CMK (cell line): ENCODE measurements around the gene ZNF69.
"Not testable (repeated sequence)": the region's sequence is repeated elsewhere in the genome, so short reads cannot be mapped to it uniquely, and the experiment has no call there.

Experiments
- DNase-seq: peaks from one replicate; pipeline ENCODE4 v3.0.0-alpha.2; 2010; ENCODE audit warnings: low read depth

Gene ZNF69

DNA sequence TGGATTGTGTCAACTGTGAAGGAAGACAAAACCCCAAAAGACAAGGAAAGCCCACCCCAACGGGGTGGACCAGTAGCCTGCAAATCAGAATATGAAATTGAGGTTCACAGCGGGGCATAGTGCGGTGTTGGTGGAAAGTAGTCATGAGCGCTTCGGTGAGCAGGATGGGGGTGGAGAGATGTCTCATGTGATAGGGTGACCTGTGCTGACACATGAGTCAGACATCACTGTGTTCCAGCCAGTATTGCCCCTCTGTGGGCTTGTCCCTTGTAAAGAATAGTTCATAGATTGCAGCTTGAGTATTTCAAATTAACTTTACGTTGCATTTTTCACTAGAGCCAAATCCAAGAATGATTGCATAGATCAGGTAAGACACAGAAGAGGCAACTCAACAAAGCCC lies 7.3 kb downstream of the ZNF69 start:
- DNase-seq: no peak

DNA sequence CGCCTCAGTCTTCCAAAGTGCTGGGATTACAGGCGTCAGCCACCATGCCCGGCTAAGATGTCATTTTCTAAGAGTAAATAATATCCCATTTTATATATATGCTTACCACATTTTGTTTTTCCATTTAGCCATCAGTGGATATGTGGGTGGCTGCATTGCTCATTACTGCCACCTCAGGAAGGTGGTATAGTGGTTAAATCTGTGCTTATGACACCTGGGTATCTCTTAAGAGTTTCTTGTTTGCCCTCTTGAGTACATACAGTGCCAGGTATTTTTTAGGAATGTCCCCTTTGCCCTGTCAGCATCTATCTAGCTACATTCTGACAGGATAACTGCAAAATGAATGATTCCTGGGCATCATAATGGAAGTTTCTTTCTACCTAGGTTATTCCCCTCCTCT lies 14.6 kb downstream of the ZNF69 start:
- DNase-seq: no peak

DNA sequence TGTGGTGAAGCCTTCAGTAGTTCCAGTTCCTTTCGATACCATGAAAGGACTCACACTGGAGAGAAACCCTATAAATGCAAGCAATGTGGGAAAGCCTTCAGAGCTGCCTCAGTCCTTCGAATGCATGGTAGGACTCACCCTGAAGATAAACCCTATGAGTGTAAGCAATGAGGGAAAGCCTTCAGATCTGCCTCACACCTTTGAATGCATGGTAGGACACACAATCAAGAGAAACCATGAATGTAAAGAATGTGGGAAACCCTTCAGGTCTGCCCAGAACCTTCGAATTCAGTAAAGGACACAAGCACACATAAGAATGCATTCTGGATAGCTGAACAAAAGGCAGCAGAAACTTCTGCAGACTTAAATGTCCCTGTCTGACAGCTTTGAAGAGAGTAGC lies 18.3 kb downstream of the ZNF69 start:
- DNase-seq: no peak

DNA sequence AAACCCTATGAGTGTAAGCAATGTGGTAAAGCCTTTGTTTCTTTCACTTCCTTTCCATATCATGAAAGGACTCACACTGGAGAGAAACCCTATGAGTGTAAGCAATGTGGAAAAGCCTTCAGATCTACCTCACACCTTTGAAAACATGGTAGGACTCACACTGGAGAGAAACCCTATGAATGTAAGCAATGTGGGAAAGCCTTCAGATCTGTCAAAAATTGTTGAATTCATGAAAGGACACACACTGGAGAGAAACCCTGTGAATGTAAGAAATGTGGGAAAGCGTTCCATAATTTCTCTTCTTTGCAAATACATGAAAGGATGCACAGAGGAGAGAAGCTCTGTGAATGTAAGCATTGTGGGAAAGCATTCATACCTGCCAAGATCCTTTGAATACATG lies 24.4 kb downstream of the ZNF69 start:
- DNase-seq: not testable (repeated sequence)

DNA sequence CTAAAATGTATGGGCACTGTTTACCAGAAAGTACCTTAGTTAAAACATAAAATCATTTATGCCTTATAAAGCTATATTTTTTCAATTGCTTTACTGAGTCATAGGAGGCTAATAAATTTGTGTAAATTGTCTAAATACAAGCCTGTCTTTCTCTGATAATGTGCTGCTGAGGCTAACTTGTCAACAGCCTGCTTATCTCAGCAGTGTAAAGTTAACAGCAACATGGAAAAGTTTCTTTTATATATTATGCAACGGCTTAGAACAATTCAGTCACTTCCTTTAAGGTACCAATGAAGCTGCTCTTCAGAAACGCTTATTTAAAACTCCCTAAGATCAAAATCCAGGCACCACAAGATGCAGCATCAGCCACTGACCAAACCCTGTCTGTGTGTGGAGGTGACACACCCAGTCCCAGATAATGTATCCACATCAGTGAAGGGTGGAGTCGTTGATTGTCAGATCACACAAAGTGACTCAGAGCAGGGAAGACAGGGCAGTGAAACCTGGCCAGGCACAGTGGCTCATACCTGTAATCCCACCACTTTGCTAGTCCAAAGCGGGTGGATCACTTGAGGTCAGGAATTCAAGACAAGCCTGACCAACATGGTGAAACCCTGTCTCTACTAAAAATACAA lies 27.0 kb downstream of the ZNF69 start:
- DNase-seq: not testable (repeated sequence)

DNA sequence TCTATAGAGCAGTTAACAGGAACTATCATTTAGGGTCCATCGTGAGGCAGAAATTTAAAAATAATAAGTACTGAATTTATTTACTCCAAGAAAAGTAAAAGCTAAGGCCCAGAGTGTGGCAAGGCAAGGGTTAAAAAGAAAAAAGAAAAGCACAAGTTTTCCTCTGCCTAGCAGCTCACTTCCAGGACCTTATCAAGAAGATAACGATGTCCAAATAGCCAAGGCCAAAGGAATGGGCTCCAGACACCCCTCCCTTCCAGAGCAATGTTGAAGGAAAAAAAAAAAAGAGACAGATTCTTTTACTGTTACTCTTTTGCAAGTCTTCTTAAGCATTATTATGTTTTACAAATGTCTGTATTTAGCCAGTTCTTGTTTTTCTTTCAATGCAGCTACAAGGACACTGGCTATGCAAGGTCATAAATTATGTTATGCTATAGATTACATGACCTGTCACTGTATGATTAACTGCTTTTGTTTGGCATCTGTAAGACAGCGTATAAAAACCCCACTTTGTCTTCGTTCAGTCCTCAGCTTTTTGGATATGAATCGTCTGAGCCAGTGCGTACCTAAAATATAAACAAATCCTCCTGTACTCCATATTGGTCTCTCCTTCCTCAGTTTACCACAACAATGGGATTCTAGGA lies 34.4 kb downstream of the ZNF69 start:
- DNase-seq: no peak

DNA sequence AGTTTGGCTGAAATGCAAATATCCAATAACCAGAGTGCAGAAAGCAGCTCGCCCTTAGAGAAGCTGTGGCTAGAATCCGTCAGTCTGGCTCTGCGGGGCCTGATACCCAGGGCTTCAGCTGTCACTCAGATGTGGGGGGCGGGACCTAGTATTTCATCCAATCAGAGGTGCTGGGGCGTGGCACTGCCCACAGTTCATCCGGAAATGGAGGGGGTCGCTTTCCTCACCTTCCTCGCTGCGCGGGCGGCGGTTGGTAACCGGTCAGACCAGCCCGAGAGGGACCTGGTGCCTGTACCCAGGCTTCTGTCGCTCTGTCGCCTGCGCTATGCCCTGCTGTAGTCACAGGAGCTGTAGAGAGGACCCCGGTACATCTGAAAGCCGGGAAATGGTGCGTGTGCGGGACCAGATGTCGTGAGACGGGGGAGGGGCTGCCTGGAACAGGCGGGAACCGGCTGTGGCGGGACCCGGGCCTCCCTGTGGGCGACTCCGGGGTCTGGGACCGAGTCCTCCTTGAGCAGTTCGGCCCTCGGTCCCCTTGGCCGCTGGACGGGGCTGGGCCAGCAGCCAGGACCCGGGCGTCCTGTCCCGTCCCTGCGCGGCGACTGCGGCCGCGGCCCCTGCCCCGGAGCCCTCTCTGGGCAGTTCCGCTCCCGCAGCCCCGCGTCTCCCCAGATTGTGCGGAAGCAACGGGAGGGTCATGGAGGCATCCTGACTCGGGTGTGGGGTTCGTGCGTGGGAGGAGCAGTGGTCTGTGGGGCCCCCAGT lies 37.5 kb downstream of the ZNF69 start, which contains the start of gene ZNF700:
ZNF700 (plus strand) TSS at position 222 of the 765 bp plus-strand sequence; CDS start at position 326, 104 bp downstream.
- DNase-seq: peak; percentile 90

DNA sequence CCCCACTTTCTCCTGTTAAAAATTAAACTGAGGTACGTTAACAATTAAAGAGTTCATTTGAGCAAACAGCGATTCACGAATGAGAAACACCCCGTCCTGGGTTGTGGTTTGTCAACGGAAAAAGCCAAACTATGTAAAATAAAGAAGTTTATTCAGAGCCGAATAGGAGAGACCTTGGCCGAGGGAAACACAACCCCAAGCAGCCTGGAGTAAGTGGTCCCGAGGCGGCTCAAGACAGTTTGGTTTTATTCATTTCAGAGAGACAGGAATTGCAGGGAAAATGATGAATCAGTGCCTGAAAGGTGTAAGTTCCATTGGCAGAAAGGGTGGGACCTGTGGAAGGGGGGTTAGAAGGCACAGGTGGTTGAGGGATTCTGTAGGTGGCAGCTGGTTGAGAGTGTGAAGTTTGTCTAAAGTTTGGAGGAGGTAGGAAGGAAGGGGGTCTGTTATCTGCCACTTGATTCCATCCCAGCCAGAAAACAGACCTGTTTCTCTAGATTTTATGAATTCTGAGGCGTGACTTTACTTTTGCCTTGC lies 38.1 kb downstream of the ZNF69 start:
- not testable (repeated sequence) for DNase-seq

DNA sequence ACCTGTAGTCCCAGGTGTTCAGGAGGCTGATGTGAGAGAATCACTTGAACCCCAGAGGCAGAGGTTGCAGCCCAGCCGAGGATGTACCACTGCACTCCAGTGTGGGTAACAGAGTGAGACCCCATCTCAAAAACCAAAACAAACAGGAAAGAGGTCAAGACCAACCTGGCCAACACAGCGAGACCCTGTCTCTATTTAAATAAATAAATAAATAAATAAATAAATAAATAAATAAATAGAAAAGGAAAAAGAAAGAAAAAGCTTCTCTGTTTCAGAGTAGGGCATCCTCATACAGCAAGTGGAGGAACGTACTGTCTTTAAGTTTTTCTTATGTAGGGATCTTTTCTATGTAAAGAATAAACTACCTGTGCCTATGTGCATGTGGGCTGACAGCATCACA lies 39.6 kb downstream of the ZNF69 start:
- no peak for DNase-seq

DNA sequence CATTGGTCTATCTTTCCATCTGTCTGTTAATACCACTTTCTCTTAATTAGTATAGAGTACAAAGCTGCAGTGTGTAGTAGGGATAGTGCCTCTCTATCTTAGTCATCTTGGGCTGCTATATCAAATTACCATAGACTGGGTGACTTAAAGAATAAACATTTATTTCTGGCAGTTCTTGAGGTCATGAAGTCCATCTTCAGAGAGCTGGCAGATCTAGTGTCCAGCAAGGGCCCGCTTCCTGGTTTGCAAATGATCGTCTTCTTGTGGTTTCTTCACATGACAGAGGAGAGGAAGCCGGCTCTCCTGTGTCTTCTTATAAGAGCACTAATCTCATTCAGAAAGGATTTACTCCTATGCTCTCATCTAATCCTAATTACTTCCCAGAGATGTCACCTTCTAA lies 43.5 kb downstream of the ZNF69 start:
- DNase-seq: peak; percentile 20

DNA sequence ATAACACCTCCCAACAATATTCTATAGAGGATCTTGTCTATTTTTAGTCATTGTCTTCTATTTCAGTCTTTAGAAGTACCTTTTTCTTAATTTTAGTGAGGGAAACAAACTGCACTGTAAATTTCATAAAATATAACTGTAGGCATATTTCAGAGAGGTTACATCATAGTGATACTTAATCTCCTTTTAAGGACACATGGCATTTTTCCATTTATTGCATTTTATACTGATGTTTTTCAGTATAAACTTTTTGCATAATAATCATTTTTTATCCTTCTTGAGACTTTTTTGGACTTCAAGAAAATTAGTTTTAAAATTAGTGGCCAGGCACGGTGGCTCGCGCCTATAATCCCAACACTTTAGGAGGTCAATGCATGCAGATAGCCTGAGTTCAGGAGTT lies 43.9 kb downstream of the ZNF69 start:
- no peak for DNase-seq

DNA sequence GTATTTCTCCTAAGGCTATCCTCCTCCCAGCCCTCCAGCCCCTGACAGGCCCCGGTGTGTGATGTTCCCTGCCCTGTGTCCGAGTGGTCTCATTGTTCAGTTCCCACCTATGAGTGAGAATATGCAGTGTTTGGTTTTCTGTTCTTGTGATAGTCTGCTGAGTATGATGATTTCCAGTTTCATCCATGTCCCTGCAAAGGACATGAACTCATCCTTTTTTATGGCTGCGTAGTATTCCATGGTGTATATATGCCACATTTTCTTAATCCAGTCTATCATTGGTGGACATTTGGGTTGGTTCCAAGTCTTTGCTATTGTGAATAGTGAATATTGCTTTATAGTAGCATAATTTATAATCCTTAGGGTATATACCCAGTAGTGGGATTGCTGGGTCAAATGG lies 48.2 kb downstream of the ZNF69 start:
- DNase-seq: not testable (repeated sequence)

DNA sequence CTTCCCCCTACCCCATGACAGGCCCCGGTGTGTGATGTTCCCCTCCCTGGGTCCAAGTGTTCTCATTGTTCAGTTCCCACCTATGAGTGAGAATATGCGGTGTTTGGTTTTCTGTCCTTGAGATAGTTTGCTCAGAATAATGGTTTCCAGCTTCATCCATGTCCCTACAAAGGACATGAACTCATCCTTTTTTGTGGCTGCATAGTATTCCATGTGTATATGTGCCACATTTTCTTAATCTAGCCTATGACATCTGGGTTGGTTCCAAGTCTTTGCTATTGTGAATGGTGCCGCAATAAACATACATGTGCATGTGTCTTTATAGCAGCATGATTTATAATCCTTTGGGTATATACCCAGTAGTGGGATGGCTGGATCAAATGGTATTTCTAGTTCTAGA lies 50.8 kb downstream of the ZNF69 start:
- DNase-seq: not testable (repeated sequence)

DNA sequence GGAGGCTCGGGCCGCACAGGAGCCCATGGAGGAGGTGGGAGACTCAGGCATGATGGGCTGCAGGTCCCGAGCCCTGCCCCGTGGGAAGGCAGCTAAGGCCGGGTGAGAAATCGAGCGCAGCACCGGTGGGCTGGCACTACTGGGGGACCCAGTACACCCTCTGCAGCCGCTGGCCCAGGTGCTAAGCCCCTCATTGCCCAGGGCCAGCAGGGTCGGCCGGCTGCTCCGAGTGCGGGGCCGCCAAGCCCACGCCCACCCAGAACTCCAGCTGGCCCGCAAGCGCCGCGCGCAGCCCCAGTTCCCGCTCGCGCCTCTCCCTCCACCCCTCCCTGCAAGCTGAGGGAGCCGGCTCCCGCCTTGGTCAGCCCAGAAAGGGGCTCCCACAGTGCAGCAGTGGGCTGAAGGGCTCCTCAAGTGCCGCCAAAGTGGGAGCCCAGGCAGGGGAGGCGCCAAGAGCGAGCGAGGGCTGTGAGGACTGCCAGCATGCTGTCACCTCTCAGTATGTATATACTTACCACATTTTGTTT lies 53.8 kb downstream of the ZNF69 start:
- not testable (repeated sequence) for DNase-seq

DNA sequence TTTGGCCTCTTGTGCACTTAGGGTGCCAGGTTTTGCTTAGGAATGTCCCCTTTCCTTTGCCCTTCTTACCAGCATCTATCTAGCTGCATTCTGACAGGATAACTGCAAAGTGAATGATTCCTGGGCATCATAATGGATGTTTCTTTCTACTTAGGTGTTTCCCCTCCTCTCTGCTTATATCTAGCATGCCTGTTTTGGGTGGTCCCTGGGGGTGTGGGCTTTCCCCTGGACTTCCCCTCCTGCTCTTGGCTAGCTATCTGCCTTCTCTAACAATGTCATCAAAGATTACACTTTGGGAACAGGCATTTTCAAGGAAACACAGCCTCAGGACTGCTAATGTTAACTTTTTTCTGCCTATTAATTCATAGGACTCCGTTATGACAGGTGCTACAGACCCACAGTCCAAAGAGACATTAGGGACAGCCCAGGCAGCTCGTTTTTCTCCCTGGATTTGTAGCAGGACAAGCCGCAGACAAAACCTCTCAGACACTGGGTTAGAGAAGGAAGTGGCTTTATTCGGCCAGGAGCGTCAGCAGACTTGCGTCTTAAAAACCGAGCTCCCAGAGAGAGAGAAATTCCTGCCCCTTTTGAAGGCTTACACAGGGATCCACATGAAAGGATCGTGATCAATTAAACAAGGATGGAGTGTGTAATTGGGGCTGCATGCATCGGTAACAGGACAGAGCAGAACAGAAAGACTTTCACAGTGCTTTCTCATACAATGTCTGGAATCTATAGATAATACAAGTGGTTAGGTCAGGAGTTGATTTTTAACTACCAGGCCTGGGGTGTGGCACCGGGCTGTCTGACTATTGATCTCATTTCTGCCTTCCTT lies 54.6 kb downstream of the ZNF69 start:
- no peak for DNase-seq

DNA sequence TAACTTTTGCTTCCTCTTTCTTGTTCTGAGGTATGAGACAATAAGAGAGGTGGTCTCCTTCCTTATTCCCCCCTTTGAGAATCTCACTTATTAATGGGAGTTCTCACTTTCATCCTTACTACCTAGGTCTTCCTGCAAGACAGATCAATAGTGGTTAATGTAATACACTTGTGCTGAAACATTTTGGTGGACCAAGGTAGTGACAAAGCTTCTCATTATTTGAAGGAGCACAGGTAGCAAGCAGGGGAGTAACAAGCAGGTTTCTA lies 55.2 kb downstream of the ZNF69 start:
- peak; percentile 29 for DNase-seq

DNA sequence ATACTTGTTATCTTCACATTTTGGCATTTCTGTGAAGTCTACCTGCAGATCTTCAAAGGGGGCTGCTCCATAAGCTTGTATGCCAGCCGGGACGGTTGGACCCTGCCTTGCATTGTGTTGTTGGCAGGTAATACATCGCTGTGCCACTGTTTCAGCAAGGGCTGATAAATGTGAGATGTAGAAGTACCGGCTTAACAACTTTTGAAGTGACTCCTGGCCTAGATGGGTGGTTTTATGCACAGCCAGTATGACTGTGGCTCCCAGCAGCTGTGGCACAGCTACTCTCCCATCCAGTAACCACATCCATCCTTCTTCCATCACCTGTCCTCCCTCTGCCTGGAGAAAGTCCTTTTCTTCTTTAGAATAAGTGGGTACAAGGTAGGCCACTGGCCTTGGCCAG lies 57.1 kb downstream of the ZNF69 start:
- DNase-seq: no peak

DNA sequence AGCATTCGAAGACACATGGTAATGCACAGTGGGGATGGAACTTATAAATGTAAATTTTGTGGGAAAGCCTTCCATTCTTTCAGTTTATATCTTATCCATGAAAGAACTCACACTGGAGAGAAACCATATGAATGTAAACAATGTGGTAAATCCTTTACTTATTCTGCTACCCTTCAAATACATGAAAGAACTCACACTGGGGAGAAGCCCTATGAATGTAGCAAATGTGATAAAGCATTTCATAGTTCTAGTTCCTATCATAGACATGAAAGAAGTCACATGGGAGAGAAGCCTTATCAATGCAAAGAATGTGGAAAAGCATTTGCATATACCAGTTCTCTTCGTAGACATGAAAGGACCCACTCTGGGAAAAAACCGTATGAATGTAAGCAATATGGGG lies 61.1 kb downstream of the ZNF69 start:
- no peak for DNase-seq

DNA sequence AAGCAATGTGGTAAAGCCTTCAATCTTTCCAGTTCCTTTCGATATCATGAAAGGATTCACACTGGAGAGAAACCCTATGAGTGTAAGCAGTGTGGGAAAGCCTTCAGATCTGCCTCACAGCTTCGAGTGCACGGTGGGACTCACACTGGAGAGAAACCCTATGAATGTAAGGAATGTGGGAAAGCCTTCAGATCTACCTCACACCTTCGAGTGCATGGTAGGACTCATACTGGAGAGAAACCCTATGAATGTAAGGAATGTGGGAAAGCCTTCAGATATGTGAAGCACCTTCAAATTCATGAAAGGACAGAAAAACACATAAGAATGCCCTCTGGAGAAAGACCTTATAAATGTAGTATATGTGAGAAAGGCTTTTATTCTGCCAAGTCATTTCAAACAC lies 61.6 kb downstream of the ZNF69 start:
- no peak for DNase-seq

DNA sequence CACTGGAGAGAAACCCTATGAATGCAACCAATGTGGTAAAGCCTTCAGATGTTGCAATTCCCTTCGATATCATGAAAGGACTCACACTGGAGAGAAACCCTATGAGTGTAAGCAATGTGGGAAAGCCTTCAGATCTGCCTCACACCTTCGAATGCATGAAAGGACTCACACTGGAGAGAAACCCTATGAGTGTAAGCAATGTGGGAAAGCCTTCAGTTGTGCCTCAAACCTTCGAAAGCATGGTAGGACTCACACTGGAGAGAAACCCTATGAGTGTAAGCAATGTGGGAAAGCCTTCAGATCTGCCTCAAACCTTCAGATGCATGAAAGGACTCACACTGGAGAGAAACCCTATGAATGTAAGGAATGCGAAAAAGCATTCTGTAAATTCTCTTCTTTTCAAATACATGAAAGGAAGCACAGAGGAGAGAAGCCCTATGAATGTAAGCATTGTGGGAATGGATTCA lies 62.1 kb downstream of the ZNF69 start:
- not testable (repeated sequence) for DNase-seq

DNA sequence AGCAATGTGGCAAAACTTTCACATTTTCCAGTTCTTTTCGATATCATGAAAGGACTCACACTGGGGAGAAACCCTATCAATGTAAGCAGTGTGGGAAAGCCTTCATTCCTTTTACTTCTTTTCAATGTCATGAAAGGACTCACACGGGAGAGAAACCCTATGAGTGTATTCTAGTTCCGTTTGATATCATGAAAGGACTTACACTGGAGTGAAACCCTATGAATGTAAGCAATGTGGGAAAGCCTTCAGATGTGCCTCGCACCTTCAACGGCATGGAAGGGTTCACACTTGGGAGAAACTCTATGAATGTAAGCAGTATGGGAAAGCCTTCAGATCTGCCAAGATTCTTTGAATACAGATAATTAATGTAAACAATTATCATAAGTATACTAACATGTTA lies 62.7 kb downstream of the ZNF69 start:
- DNase-seq: no peak
